H1 (cell line): ENCODE results near the gene ATP2A3. TPM values are rescaled to one million over a fixed set of nuclear protein-coding genes. Genes with fewer than 3 reads are reported as not detected.

ENCODE experiments used
- CTCF ChIA-PET: fragments of 300-600 bp; sonication (Branson Sonifier 250); formaldehyde crosslinking; loops from one replicate; lab custom pipeline; 2021; ENCODE audit not compliant: partially characterized antibody; lab: Charles Lee
- POLR2A ChIA-PET: fragments of 300-600 bp; sonication (Branson Sonifier 250); formaldehyde crosslinking; loops from one replicate; lab custom pipeline; 2021; ENCODE audit warnings: inconsistent platforms; ENCODE audit not compliant: partially characterized antibody; lab: Charles Lee
- DNase-seq, 2 experiments: peaks; one replicate each; pipeline versions ENCODE4 v3.0.0 to v3.0.0-alpha.2; 2010 to 2022; ENCODE audit warnings: low spot score in 2 of 2, low read depth in 1 of 2, mixed read lengths in 1 of 2
- FAIRE-seq: peaks from 2 replicates; lab custom pipeline; 2011; peaks lifted over from hg19 to GRCh38; lab: Jason Lieb, UNC
- H2AFZ ChIP-seq: 2 replicates; pipeline ENCODE4 v1.8.1; 2012; ENCODE audit warnings: low read length, inconsistent platforms
- H2AK5ac ChIP-seq: 2 replicates; pipeline ENCODE4 v1.6.1; 2013; ENCODE audit warnings: low read depth, low read length
- H2BK120ac ChIP-seq: replicated peaks from 2 replicates; pipeline ENCODE3; 2013; ENCODE audit warnings: low read depth, low read length, inconsistent platforms
- H2BK12ac ChIP-seq: 2 replicates; pipeline ENCODE4 v1.6.1; 2013; ENCODE audit warnings: low read depth, low read length
- H2BK15ac ChIP-seq: 2 replicates; pipeline ENCODE4 v1.6.1; 2013; ENCODE audit warnings: low read length
- H2BK20ac ChIP-seq: 2 replicates; pipeline ENCODE4 v1.6.1; 2013; ENCODE audit warnings: low read length
- H2BK5ac ChIP-seq: 2 replicates; pipeline ENCODE4 v1.6.1; 2013; ENCODE audit warnings: low read depth, low read length
- H3K14ac ChIP-seq: 2 replicates; pipeline ENCODE4 v1.6.1; 2013; ENCODE audit warnings: inconsistent platforms; ENCODE audit not compliant: insufficient read length
- H3K18ac ChIP-seq: 2 replicates; pipeline ENCODE4 v1.6.1; 2013; ENCODE audit warnings: low read length; ENCODE audit errors: extremely low read depth
- H3K23ac ChIP-seq: 2 replicates; pipeline ENCODE4 v1.6.1; 2013; ENCODE audit warnings: inconsistent platforms; ENCODE audit not compliant: insufficient read length
- H3K23me2 ChIP-seq: 2 replicates; pipeline ENCODE4 v1.6.1; 2013; ENCODE audit warnings: low read depth, low read length
- H3K27ac ChIP-seq: 2 replicates; pipeline ENCODE4 v1.6.1; 2011; ENCODE audit warnings: low read depth, low read length, inconsistent platforms
- H3K27me3 ChIP-seq, 4 experiments: replicated peaks in 1 of 4; 1 replicate in 1 of 4; 2 replicates in 3 of 4; pipeline versions ENCODE4 v1.6.1 to v1.8.1; 2011 to 2013; ENCODE audit warnings: low read length in 3 of 4, mild to moderate bottlenecking in 3 of 4, inconsistent platforms in 2 of 4, mixed read lengths in 2 of 4, moderate library complexity in 1 of 4; ENCODE audit not compliant: control insufficient read depth in 3 of 4, insufficient read depth in 3 of 4; ENCODE audit errors: extremely low read depth in 1 of 4
- H3K36me3 ChIP-seq, 4 experiments: 2 replicates each; pipeline versions ENCODE4 v1.6.1 to v1.8.1; 2011 to 2013; ENCODE audit warnings: mild to moderate bottlenecking in 4 of 4, low read length in 3 of 4, moderate library complexity in 2 of 4, control low read depth in 1 of 4, inconsistent platforms in 1 of 4; ENCODE audit not compliant: insufficient read depth in 4 of 4, control insufficient read depth in 2 of 4
- H3K4ac ChIP-seq: replicated peaks from 2 replicates; pipeline ENCODE3; 2013; ENCODE audit warnings: low read length, low read depth, mixed read lengths, inconsistent platforms; ENCODE audit not compliant: insufficient read length
- H3K4me1 ChIP-seq, 4 experiments: replicated peaks in 1 of 4; 1 replicate in 1 of 4; 2 replicates in 3 of 4; pipeline versions ENCODE4 v1.6.1 to v1.8.1; 2011 to 2013; ENCODE audit warnings: low read length in 3 of 4, inconsistent platforms in 2 of 4, mixed read lengths in 1 of 4; ENCODE audit not compliant: insufficient read depth in 4 of 4, control insufficient read depth in 3 of 4
- H3K4me2 ChIP-seq, 2 experiments: 2 replicates each; pipeline versions ENCODE4 v1.6.1 to v1.8.1; 2011 to 2013; ENCODE audit warnings: low read depth in 2 of 2, low read length in 2 of 2, control low read depth in 1 of 2, inconsistent platforms in 1 of 2, mild to moderate bottlenecking in 1 of 2; ENCODE audit not compliant: insufficient read depth in 1 of 2
- H3K4me3 ChIP-seq, 4 experiments: fragments of 200-600, 300-600 bp in 1 of 4; sonication (generic), shearing (Covaris generic), sonication (Bioruptor Twin) in 1 of 4; 2 replicates each; pipeline versions ENCODE4 v1.5.1 to v1.8.1; 2011 to 2016; ENCODE audit warnings: low read length in 4 of 4, low read depth in 3 of 4, control low read depth in 2 of 4, inconsistent platforms in 2 of 4, mild to moderate bottlenecking in 2 of 4, mixed read lengths in 1 of 4, moderate library complexity in 1 of 4; ENCODE audit not compliant: insufficient read depth in 2 of 4; ENCODE audit errors: extremely low read depth in 1 of 4
- H3K56ac ChIP-seq: replicated peaks from 2 replicates; pipeline ENCODE3; 2013; ENCODE audit warnings: low read depth, mild to moderate bottlenecking, mixed read lengths, low read length, inconsistent platforms; ENCODE audit not compliant: insufficient read length
- H3K79me1 ChIP-seq: 2 replicates; pipeline ENCODE4 v1.6.1; 2013; ENCODE audit warnings: low read depth, low read length, control low read depth
- H3K79me2 ChIP-seq, 2 experiments: 2 replicates each; pipeline versions ENCODE4 v1.6.1 to v1.8.1; 2012 to 2013; ENCODE audit warnings: low read length in 2 of 2, mild to moderate bottlenecking in 2 of 2, inconsistent platforms in 1 of 2; ENCODE audit not compliant: insufficient read depth in 2 of 2, control insufficient read depth in 1 of 2
- H3K9ac ChIP-seq, 4 experiments: replicated peaks in 1 of 4; 1 replicate in 1 of 4; 2 replicates in 3 of 4; pipeline versions ENCODE4 v1.6.1 to v1.8.1; 2011 to 2013; ENCODE audit warnings: low read depth in 3 of 4, low read length in 3 of 4, control low read depth in 2 of 4, mild to moderate bottlenecking in 2 of 4, moderate library complexity in 2 of 4, inconsistent platforms in 1 of 4; ENCODE audit errors: extremely low read depth in 1 of 4
- H3K9me3 ChIP-seq, 2 experiments: 2 replicates each; pipeline versions ENCODE4 v1.6.1 to v1.8.1; 2012 to 2013; ENCODE audit warnings: mild to moderate bottlenecking in 2 of 2, moderate library complexity in 2 of 2, control low read depth in 1 of 2, inconsistent platforms in 1 of 2, low read depth in 1 of 2, low read length in 1 of 2, mixed read lengths in 1 of 2; ENCODE audit not compliant: insufficient read depth in 2 of 2
- H4K20me1 ChIP-seq, 2 experiments: replicated peaks in 1 of 2; 2 replicates each; pipeline versions ENCODE3 to v1.8.1; 2011 to 2013; ENCODE audit warnings: inconsistent platforms in 2 of 2, low read length in 2 of 2, mild to moderate bottlenecking in 1 of 2; ENCODE audit not compliant: insufficient read depth in 2 of 2, control insufficient read depth in 1 of 2
- H4K5ac ChIP-seq: 2 replicates; pipeline ENCODE4 v1.6.1; 2013; ENCODE audit warnings: low read length, low read depth, mixed read lengths, inconsistent platforms; ENCODE audit not compliant: insufficient read length
- H4K8ac ChIP-seq: 2 replicates; pipeline ENCODE4 v1.8.0; 2013; ENCODE audit warnings: mild to moderate bottlenecking, moderate library complexity, low read length, inconsistent platforms; ENCODE audit not compliant: insufficient read depth; ENCODE audit errors: extremely low read depth
- H4K91ac ChIP-seq: replicated peaks from 2 replicates; pipeline ENCODE3; 2013; ENCODE audit warnings: low read length, mixed read lengths, inconsistent platforms; ENCODE audit not compliant: insufficient read length
- BACH1 ChIP-seq: IDR thresholded peaks from 2 replicates; pipeline ENCODE4 v1.6.1; 2012; ENCODE audit warnings: low read length, improper control_type of control experiment
- BRCA1 ChIP-seq: IDR thresholded peaks from 2 replicates; pipeline ENCODE4 v1.6.1; 2012; ENCODE audit warnings: low read depth, low read length, improper control_type of control experiment
- CBX5 ChIP-seq: fragments of 300-800, 300-1000 bp; sonication (generic); IDR thresholded peaks from 2 replicates; pipeline ENCODE4 v1.7.1; 2016; ENCODE audit warnings: antibody characterized with exemption, low read length, low read depth
- CEBPB ChIP-seq: IDR thresholded peaks from 2 replicates; pipeline ENCODE4 v1.6.1; 2012; ENCODE audit warnings: low read depth, low read length
- CREB1 ChIP-seq: IDR thresholded peaks from 2 replicates; pipeline ENCODE4 v1.6.1; 2012; ENCODE audit warnings: inconsistent platforms
- CTBP2 ChIP-seq: IDR thresholded peaks from 2 replicates; pipeline ENCODE4 v1.7.0; 2011; ENCODE audit warnings: borderline replicate concordance, mild to moderate bottlenecking, moderate library complexity, mixed read lengths, low read length; ENCODE audit not compliant: insufficient read depth, insufficient read length
- EGR1 ChIP-seq: IDR thresholded peaks from 2 replicates; pipeline ENCODE4 v1.6.1; 2011; ENCODE audit warnings: low read depth, low read length, borderline replicate concordance
- HDAC2 ChIP-seq, 2 experiments: fragments of 300-600 bp in 1 of 2; sonication (generic) in 1 of 2; IDR thresholded peaks; 2 replicates each; pipeline ENCODE4 v1.6.1; 2011 to 2012; ENCODE audit warnings: low read depth in 2 of 2, low read length in 2 of 2, mild to moderate bottlenecking in 2 of 2, moderate library complexity in 2 of 2, borderline replicate concordance in 1 of 2, inconsistent platforms in 1 of 2
- JUND ChIP-seq: IDR thresholded peaks from 2 replicates; pipeline ENCODE4 v1.6.1; 2011; ENCODE audit warnings: mild to moderate bottlenecking, improper control_type of control experiment, low read length
- MAFK ChIP-seq: IDR thresholded peaks from 2 replicates; pipeline ENCODE4 v1.6.1; 2012; ENCODE audit warnings: low read depth, mild to moderate bottlenecking, improper control_type of control experiment, low read length
- POLR2A ChIP-seq, 2 experiments: IDR thresholded peaks; 1 replicate in 1 of 2; 2 replicates in 1 of 2; pipeline ENCODE4 v1.6.1; 2011; ENCODE audit warnings: low read depth in 2 of 2, low read length in 2 of 2, mild to moderate bottlenecking in 2 of 2; ENCODE audit errors: control extremely low read depth in 1 of 2
- RBBP5 ChIP-seq: IDR thresholded peaks from 2 replicates; pipeline ENCODE4 v1.7.1; 2012; ENCODE audit warnings: low read depth, mild to moderate bottlenecking, inconsistent platforms, low read length, moderate library complexity, borderline replicate concordance
- SIRT6 ChIP-seq: IDR thresholded peaks from one replicate; pipeline ENCODE4 v1.7.1; 2012; ENCODE audit warnings: low read length, inconsistent platforms
- SIX5 ChIP-seq: IDR thresholded peaks from 2 replicates; pipeline ENCODE4 v1.6.1; 2011; ENCODE audit warnings: mild to moderate bottlenecking, low read depth, low read length
- YY1 ChIP-seq: IDR thresholded peaks from 2 replicates; pipeline ENCODE4 v1.6.1; 2011; ENCODE audit warnings: low read depth, mild to moderate bottlenecking, low read length
- ZNF274 ChIP-seq: IDR thresholded peaks from 2 replicates; pipeline ENCODE4 v1.7.0; 2012; ENCODE audit warnings: low read length, borderline replicate concordance; ENCODE audit errors: extremely low read depth
- WGBS, 2 experiments: shearing (Covaris generic) in 1 of 2; methylation state at CpG; one replicate each; pipeline versions ENCODE4 v1.1.6 to v1.1.7; 2013 to 2015; ENCODE audit warnings: low lambda C conversion rate in 2 of 2, mixed read lengths in 2 of 2, inconsistent platforms in 1 of 2, low coverage in 1 of 2, missing lambda C conversion rate in 1 of 2; ENCODE audit not compliant: insufficient replicate concordance in 2 of 2, insufficient coverage in 1 of 2, insufficient read length in 1 of 2; ENCODE audit errors: extremely low coverage in 1 of 2, missing lambda C conversion rate in 1 of 2; 5-methylcytosine and 5-hydroxymethylcytosine counted together
- polyA plus RNA-seq, 7 experiments: library from polyadenylated mRNA; depleted of rRNA in 3 of 7; stranded (reverse) in 5 of 7; unstranded in 2 of 7; fragments of >200 nt in 5 of 7; fragments of 200-250 nt in 2 of 7; gene quantifications; 1 replicate in 5 of 7; 2 replicates in 1 of 7; 4 replicates in 1 of 7; pipeline versions ENCODE4 v1.2.1 to v1.2.3, GENCODE V29; 2011 to 2013; ENCODE audit warnings: missing spikeins in 2 of 7, mixed read lengths in 2 of 7
- total RNA-seq: library from RNA; stranded (reverse); fragmentation: NEBNext Ultra II Directional; extraction: Animal tissue kit (Norgen Biotek cat#: 25700); gene quantifications from 2 replicates; pipeline ENCODE4 v1.2.1, GENCODE V29; 2021

ATP2A3 gene
- total and polyA plus RNA-seq, 2 of the 8 experiments (the other 6 are each of a cell fraction or from before 2014, with no cell fraction given): 18.4 to 32.5 TPM

- WGBS, 2 experiments: 89% methylated on average over 12 of the region's 14 CpGs; no CpG with 5 or more reads in 1 of the 2 experiments
- no peaks in the 10 kb centered on the region for H3K23me2 ChIP-seq
- H3K9me3 ChIP-seq: no peaks in the 10 kb centered on the region
- H3K4me3 ChIP-seq: no peak overlapping the region
- ChIA-PET CTCF (interaction anchor here (0.8 to 1.3 kb wide), 6 partner anchors 20 to 216 kb away, joined by 3 read pairs; no protein-coding TSS in a partner anchor), POLR2A (interaction anchor here (1.0 to 1.3 kb wide), 2 partner anchors 33 to 436 kb away, joined by 3 read pairs; no protein-coding TSS in a partner anchor)
- H3K18ac ChIP-seq: no peak overlapping the region
- H3K79me2 ChIP-seq: no peaks in the 10 kb centered on the region
- H2BK15ac ChIP-seq: no peak overlapping the region
- FAIRE-seq (no peak), DNase-seq (no peak)
- H3K79me1 ChIP-seq: no peaks in the 10 kb centered on the region; the same call in none of the 2 replicates
- H3K36me3 ChIP-seq: no peaks in the 10 kb centered on the region
- H4K20me1 ChIP-seq: peaks cover 0 to 3% of the 10 kb centered on the region in 2 experiments
- H3K9ac ChIP-seq: no peak overlapping the region
- no peak overlapping the region for H2AFZ ChIP-seq
- no peak overlapping the region; the same call in 1 of the 2 replicates for H2AK5ac ChIP-seq
- no peak overlapping the region for H3K23ac ChIP-seq
- H3K27ac ChIP-seq: no peak overlapping the region
- no peaks in the 10 kb centered on the region for H3K27me3 ChIP-seq
- no peak overlapping the region for H2BK20ac ChIP-seq
- peaks cover 0 to 28% (median 15%) of the 10 kb centered on the region in 4 experiments; a peak in 6 of 7 replicates for H3K4me1 ChIP-seq
- H3K4me2 ChIP-seq: no peak overlapping the region
- H3K4ac ChIP-seq: no peak overlapping the region
- H4K5ac ChIP-seq: no peak overlapping the region
- H2BK5ac ChIP-seq: 0 out of 2 replicates have a peak overlapping the region, but pooled peaks have one; percentile 24
- H4K91ac ChIP-seq: no peak overlapping the region
- H2BK12ac ChIP-seq: no peak overlapping the region
- no peak overlapping the region for H2BK120ac ChIP-seq
- no peak overlapping the region for H3K14ac ChIP-seq
- H3K56ac ChIP-seq: no peak overlapping the region
- H4K8ac ChIP-seq: peak overlapping the region; percentile 3; the same call in 1 of the 2 replicates
- no peak for TF ChIP-seq MAFK
- TF ChIP-seq CEBPB: no peak
- TF ChIP-seq ZNF274: no peak
- no peak for TF ChIP-seq BRCA1
- no peak for TF ChIP-seq SIRT6
- TF ChIP-seq CREB1: no peak
- no peak for TF ChIP-seq JUND
- TF ChIP-seq CBX5: no peak
- no peak for TF ChIP-seq YY1
- no peak for TF ChIP-seq BACH1
- no peak for TF ChIP-seq RBBP5
- no peak for TF ChIP-seq CTBP2
- no peak for TF ChIP-seq EGR1
- no peak for TF ChIP-seq SIX5
- no peak for TF ChIP-seq HDAC2 (IDR thresholded peaks at IDR 0.05; ENCODE audit: borderline replicate concordance in 1 of 2, low read depth in 2 of 2, low read length in 2 of 2)
- no peak for TF ChIP-seq POLR2A (IDR thresholded peaks at IDR 0.05; ENCODE audit: control extremely low read depth in 1 of 2, low read depth in 2 of 2, low read length in 2 of 2)
These were observed 10.7 kb downstream of the ATP2A3 start for GRCh38 chr17:3953542-3953941.
